HG03103 (cell line): ENCODE measurements around the gene TENT4A.
A peak's percentile ranks its signal among the peaks of the same experiment; 100 is the strongest.

Experiments used
- ATAC-seq: cut with Tn5 transposase; IDR thresholded peaks from one replicate; pipeline ENCODE4 v1.9.1; 2021; ENCODE audit warnings: low read depth; ENCODE audit not compliant: unreplicated experiment

Gene TENT4A

DNA sequence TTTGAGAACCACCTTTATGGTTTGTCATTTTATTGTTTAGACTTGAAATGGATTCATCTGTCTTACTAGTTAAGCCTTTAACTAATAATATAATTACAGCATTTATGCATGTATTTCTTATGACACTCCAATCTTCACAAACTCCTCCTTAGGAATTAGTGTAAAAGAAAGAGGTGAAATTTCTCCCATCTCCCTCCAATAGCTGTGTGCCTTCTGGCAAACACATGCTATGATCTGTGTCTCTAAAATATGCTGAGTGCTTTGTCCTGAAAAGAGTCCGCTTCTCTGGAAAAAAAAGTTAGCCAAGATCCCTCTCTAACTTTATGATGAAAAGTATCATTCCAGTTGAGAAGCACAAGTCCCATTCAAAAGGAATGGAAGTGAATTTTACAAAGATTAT is 13.9 kb upstream of the TENT4A start:
- no peak for ATAC-seq

DNA sequence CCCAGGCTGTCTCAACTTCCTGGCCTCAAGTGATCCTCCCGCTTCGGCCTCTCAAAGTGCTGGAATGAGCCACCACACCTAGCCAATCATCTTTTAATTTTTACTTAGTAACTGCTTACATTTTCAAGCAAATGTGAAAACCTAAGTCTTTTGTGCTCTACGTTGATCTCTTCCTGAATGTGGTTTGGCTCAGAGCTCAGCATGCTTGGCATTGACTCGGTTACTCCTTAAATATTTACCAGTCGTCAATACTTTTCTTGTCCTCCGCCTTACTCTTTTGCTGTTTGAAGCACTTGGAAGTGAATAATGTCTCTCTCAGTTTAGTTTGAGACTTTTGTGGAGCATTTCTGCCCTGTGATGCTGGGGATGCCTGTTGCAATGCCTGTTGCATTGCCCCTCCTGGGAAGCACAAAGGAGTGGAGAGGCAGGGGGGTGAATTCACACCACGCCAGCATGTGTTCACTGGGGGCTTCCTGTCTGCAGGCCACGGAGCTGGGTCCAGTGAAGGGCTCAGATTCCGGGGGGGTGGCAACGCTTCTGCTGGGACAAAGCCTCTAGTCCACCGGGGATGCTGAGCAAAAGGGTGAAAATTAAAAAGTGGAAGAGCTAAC is 13.1 kb upstream of the TENT4A start:
- no peak for ATAC-seq

DNA sequence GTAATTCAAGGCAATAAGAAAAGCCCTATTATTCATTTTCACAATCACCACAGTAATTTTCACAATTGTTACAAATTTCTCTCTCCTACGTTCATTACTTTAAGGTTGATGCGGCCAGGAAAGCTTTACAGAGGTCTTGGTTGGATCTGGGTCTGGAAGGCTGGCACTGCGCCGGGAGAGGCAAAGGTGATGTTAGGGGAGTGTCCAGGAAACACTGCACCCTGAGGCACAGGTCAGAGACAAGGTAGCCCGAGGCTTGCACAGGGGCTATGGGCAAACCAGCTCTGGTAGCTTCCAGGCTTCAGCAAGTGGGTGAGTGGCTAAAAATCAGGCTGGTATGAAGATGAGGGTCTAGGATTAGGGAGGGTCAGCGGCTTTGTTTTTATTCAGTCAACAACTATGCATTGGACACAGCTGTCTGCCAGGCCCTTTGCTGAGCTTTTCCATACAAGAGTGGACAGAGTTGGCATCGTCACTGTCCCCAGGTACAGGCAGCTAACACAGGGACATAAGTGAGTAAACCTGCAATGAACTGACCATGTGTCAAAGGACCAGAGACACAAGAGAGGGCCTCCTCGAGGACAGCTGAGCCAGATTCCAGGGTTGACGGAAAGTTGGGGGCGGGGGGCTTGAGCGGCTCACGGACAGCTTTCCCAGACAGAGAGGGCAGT is 12.4 kb upstream of the TENT4A start:
- no peak for ATAC-seq

DNA sequence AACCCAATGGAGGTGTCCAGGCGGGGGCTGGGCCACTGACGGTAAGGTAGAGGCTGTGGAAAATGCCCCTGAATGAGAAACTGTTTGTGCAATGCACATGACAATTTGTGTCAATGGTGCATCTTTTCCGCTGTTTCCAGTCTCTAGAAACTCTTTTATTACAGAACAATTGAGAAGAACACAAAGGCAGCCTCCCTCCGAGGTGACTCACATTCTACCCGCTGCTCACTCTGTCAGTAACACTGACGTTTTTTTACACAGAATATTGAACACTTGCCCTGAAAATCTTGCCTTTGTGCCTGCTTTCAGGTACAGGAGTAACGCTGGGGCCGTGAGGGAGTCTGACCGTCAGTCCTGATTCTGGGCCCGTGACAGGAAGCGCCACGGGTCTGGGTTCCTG is 11.7 kb upstream of the TENT4A start:
- ATAC-seq = no peak

DNA sequence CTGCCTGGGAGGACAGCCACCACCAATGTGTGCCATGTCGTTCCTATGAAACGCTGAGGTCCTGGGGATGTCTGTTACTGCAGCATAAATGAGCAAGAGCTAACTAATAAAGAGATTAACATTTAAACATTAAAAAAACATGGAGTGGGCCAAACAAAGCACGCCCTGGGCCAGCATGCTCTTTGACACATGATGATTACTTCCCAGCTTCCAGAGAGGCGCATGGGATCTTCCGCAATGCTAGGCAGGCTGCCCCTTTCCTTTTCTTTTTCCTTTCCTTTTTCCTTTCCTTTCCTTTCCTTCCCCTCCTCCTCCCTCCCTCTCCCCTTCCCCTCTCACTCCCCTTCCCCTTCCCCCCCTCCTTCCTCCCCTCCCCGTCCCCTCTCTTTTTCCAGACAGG is 10.6 kb upstream of the TENT4A start:
- ATAC-seq = no peak

DNA sequence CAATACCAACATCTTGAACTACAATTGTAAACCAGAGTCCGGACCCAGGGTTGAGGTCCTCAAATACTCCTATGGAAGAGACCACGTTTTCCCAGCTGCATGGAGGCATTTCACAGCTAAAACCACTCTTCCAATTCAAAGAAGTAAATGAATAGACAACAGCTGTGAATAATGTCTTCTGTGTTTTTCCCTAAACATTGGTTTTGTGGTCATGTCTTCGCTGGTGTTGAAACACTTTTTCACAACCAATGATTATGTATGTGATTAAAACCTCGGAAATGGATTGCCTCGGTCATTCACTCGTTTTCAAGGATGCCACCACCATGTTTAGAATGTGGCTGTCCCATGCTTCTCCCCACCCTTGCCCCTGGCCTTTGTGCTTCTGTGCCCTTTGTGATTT is 9.4 kb upstream of the TENT4A start:
- ATAC-seq = no peak

DNA sequence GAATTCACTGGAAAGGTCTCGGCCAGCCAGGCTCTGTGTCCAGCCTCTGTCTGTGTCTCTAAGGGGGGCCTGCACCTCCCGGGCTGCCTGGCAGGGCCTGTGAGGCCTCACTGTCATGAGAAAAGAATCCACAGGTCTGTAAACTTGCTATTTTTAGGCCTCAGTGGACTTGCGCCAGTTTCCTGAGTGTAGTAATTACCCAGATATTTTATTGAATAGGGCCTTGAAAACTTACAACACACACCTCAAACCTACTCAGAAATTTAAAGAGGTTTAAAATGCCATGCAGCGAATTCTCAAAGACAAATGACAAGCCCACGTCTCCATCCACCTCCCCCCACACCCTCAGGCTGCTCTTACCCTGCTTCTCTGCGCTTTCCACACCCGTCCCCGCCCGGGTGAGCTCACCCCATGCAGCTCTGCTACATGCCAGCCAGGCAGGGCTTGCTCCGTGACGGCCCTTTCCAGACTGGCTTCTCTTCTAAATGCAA is 8.8 kb upstream of the TENT4A start:
- ATAC-seq = no peak

DNA sequence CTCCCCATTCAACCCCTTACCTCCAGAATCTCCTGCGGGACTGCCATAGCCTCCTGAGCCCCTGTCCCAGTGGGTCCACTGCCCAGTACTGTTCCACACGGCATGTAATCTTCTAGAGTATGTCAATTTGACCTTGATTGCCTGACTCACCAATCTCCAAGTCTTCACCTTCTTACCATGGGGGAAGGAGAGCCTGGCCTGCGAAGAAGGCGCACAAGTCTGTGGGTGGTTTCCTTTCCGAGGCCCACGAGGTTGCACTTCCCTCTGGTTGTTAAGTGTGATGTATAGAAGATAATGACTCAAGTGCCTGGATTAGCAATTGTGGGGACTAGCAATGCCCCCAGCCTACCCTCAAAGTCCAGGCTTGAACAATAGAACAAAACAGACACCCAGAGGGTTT is 8.1 kb upstream of the TENT4A start:
- ATAC-seq = peak; percentile 62

DNA sequence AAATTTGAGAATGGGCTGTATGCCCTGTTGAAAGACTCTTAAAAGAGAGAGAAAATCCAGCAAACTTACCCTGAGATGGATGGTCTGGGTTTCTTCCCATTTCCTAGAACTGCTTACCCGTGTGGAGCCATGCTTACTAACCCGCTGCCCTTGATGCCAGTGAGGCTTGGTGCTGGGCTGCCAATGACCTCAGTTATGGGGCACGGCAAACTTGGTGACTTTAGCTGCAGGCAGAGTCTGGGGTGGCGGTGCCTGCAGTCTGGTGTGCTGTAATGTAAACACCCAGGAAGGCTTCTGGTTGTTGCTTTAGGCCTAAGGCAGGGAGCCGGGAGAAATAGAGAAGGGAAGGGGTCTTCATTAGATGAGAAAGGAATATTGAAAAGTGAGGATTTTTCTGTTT is 7.3 kb upstream of the TENT4A start:
- ATAC-seq = no peak

DNA sequence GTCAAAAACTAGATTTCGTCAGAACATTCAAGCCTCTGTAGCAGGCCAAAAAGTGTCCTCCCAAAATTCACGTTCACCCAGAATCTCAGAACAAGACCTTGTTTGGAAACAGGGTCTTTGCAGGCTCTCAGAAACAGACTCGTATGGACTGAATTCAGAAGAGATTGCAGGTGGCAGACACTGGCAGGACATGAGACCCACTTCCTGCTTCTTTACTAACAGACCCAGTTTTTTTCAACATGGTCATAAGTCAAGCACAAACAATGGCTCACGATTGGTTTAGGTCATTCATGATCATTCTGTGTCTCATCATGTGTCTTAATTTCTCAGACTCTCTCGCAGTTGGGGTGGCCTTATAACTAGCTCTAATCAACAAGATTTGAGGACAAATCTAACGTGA is 5.4 kb upstream of the TENT4A start:
- ATAC-seq = no peak

DNA sequence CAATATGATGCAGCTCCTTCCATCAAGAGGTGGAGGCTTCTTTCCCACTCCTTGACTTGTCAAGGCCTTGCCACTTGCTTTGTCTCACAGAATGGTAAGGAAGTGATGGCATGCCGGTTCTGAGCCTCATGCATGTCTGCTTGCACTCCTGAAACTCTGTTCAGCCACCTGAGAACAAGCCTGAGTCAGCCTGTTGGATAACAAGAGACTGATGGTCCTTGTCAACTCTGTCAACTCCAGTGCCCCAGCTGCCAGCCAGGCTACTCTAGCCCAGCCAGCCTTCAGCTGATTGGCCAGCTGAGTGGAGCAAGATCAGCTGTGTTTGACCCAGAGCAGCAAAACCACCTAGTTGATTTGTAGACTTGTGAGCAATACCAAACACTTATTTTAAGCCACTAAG is 4.4 kb upstream of the TENT4A start:
- no peak for ATAC-seq

DNA sequence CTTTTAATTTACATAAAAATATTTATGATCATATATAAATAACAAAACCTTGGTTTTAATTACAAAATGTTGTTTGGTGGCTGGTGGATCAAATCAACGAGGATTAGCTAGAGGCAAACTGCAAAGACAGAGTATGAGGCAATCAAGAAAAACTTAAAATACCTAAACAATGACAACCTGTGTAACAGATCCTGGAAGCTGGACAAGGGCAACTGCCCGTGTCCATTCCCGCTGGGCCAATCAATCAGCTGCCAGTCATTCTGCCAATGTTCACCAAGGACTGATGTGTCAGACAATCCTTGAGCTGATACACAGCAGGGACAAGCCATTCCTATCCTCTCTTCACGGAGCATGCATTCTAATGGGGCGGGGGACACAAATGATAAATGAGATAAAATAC is 3.2 kb upstream of the TENT4A start:
- no peak for ATAC-seq

DNA sequence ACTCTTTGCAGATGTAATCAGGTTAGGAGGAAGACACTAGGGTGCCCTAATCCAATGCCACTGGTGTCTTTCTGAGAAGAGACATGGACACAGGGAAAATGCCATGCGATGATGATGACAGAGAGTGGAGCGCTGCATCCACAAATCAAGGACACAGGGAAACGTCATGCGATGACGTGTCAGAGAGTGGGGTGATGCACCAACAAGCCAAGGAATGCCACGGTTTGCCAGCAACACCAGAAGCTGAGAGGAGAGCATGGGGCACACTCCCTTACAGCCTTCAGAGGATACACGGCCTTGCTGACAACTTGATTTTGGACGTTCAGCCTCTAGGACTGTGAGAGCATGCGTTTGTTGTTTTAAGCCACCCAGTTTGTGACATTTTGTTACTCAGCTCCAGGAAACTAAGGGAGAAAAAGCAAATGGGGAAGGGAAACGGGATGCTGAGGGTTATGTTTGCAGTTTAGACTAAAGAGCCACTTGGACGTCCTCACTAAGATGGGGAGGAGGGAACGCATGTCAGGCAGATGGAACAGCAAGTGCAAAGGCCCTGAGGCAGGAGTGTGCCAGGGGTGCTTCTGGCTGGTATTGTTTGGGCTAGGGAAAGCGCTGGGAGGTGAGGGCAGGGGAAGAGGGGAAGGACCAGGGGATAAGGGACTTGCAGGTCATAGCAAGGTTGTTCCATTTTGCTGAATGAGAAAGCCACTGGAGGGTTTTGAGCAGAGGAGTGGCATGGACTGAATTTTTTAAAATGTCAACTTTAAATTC is 2.5 kb upstream of the TENT4A start:
- no peak for ATAC-seq

DNA sequence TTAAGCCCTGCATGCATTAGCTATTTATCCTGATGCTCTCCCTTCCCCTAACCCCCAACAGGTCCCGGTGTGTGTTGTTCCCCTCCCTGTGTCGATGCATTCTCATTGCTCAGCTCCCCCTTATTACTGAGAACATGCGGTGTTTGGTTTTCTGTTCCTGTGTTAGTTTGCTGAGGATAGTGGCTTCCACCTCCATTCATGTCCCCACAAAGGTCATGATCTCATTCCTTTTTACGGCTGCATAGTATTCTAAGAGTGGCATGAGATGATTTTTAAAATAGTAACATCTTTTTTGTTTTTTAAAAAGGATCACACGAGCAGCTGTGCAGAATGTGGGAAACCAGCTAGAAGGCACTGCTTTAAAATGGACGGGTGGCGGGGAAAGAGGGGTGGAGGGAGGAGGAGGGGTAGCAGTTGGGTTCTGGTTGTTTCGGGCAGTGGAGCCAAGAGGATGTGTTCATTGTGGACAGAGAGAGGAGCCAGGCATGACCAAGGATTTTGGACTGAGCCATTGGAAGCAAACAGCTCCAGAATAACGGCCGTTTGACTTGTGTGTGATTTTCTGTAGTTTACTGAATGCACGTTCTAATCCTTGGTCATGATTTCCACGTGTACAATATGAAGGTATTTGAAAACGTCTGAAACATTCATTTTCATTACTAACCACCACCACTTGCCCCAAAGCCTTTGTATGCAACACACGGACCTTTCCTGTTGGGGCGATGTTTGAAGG is 1.7 kb upstream of the TENT4A start:
- ATAC-seq = no peak

DNA sequence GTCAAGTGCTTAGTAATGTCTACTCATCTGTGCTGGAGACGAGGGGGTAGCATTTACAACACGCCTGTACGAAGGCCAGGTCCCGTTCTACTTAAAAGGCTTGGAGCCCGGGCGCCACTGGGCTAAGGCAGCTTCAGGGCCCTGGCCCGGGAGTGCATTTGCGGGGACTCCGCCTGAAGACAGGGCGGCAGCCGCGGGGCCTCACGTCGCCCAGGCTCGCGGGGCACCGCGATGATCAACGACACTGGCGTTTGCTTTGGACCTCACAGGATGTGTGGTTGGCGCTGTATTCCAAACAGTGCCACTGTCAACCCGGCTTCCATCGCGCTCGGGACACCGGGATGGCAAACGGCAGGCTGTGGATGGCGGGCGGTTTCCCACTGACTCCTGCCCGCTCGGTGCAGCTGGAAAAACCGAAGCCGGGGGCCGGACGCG is 1.1 kb upstream of the TENT4A start:
- ATAC-seq = peak; percentile 12

DNA sequence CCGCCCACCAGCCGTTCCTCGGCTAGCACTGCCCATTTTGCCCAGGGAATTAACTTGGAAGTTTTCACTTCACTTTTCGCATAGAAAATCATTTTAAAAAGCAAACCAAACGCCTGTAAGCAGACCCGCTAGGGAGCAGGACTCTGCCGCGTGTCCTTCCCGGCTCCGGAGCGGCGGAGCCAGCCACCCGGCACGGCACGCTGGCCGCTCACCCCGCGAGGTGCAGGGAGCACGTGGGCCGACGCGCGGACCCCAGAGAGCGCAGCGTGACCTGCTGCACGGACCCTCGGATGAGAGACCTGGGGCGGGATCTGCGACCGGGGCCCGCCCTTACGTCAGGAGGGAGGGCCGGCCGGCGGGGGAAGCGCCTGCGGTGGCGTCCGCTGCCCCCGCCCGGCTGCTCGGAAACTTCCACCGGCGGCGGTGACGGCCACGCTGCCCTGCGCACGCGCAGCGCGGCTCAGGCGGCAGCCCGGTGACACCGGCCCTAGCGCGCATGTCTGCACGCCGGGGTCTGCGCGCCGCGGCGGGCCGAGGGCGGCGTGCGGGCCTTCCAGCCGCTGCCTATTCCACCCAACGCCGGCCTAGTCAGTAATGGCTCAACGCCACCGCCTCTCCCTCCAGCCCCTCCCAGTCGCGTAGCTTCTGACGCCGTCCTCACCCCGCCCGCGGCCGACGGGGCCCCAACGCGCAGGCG is 507 bp upstream of the TENT4A start:
- peak; percentile 53 for ATAC-seq

DNA sequence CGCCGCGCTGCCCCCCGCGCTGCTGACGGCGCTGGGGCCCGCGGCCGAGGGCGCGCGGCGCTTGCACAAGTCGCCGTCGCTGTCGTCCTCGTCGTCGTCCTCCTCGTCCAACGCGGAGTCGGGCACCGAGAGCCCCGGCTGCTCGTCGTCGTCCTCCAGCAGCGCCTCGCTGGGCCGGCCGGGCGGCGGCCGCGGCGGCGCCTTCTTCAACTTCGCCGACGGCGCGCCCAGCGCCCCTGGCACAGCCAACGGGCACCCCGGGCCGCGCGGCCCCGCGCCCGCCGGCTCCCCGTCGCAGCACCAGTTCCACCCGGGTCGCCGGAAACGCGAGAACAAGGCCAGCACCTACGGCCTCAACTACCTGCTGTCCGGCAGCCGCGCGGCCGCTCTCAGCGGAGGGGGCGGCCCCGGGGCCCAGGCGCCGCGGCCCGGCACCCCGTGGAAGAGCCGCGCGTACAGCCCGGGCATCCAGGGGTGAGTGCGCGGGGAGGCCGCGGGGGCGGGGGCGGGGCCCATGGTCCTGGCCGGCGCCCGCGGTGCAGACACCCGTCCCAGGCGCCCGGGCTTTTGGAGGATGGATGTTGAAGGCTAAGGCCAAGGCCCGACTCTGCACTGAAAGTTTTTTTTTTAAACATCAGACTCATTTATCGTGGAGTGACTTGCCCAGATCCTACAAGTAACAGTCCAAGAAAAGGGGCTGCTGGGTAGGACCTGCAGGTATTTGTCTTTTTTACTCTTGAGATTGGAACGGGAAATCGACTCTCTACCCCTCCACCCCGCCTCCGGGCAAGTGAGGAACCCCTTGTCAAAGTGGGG is 1.2 kb downstream of the TENT4A start:
- ATAC-seq = no peak

DNA sequence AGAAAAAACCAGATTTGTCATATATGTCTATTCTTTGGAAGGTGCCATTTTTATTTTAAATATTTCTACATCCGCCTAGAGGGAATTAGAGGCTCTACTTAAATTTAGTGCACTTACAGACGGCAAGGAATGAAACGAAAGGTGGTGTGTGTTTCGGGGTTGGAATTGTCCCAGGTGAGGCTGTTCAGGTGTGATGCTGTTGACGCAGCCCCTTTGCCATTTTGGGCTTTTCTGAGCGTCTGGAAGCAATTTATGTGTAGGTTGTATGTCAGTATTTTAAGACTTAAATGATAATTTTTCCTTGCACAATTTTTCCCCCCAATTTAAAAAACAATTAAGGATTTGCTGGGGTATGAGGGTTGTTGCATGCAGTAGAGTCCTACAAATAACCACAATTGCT is 2.0 kb downstream of the TENT4A start:
- no peak for ATAC-seq

DNA sequence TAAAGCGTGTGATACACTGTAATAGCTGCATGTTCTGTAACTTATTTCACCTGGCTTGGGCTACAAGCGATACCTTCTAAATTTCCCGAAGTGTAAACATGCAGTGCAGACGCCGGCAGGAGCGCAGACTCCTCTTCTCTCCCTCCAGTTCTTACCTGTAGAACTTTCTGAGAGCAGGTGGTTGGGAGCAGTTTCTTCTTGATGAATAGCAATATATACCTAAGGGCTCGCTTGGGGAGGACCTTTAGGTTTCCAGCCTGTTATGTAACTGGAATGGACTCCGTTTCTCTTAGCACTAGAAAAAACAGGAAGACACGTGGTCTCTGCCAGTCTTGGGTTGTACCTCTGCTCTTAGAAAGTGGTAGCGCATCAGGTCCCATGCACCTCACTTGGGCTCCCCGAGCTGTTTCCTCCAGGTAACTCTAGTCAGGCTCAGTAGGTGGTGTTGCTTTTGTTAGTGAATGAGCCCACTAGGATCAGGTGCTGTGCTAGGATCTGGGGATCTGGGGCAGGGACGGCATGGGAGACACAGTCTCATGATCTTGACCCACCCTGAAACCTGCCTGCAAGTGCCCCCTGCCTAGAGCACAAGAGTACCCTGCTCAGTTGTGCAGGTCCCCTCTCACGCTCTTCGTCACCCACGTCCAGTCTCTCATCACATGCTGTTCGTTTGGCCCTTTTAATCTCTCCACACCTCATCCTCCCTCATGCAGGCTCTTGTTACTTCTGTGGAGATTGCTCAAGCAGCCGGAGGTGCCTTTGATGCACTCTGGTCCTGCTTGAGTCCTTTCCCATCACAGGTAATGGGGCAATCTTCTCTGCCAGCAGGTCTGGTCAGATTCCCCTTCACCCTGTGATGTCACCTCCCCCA is 2.8 kb downstream of the TENT4A start:
- no peak for ATAC-seq
